ENCODE data around the gene PROM1. TPM values are rescaled to one million over a fixed set of nuclear protein-coding genes. Genes with fewer than 3 reads are reported as not detected.

PROM1 gene
- total and polyA plus RNA-seq, 2 of the 13 experiments (the other 11 are each of a cell fraction or from before 2014, with no cell fraction given) = 3.9 to 16.4 TPM

- TF ChIP-seq ZNF703 (CRISPR knock-in tag; IDR thresholded peaks at IDR 0.05; ENCODE audit: borderline replicate concordance) (0 out of 2 replicates have a peak, but pooled peaks have one; percentile 25), ZNF616 (CRISPR knock-in tag; IDR thresholded peaks at IDR 0.05; ENCODE audit: low read depth) (0 out of 2 replicates have a peak, but pooled peaks have one; percentile 23), IRF9 (CRISPR knock-in tag; IDR thresholded peaks at IDR 0.05; ENCODE audit: borderline replicate concordance) (peak; percentile 52; the same call in 1 of the 2 replicates), ARID4A (CRISPR knock-in tag; IDR thresholded peaks at IDR 0.05; ENCODE audit: borderline replicate concordance) (peak; percentile 15; the same call in 1 of the 2 replicates), ZNF430 (CRISPR knock-in tag; IDR thresholded peaks at IDR 0.05) (no peak), CREB1 (IDR thresholded peaks at IDR 0.05) (no peak), CREB1 (CRISPR knock-in tag; IDR thresholded peaks at IDR 0.05) (no peak), MXD4 (CRISPR knock-in tag; IDR thresholded peaks at IDR 0.05) (no peak), CTCF (CRISPR knock-in tag; IDR thresholded peaks at IDR 0.05) (peak; percentile 40), ZFX (CRISPR knock-in tag; IDR thresholded peaks at IDR 0.05; ENCODE audit: low read depth) (0 out of 2 replicates have a peak, but pooled peaks have one; percentile 28), STAG1 (CRISPR knock-in tag; IDR thresholded peaks at IDR 0.05) (peak; percentile 25), ZKSCAN8 (CRISPR knock-in tag; IDR thresholded peaks at IDR 0.05; ENCODE audit: borderline replicate concordance) (no peak)
- TF ChIP-seq, protein P1, sequence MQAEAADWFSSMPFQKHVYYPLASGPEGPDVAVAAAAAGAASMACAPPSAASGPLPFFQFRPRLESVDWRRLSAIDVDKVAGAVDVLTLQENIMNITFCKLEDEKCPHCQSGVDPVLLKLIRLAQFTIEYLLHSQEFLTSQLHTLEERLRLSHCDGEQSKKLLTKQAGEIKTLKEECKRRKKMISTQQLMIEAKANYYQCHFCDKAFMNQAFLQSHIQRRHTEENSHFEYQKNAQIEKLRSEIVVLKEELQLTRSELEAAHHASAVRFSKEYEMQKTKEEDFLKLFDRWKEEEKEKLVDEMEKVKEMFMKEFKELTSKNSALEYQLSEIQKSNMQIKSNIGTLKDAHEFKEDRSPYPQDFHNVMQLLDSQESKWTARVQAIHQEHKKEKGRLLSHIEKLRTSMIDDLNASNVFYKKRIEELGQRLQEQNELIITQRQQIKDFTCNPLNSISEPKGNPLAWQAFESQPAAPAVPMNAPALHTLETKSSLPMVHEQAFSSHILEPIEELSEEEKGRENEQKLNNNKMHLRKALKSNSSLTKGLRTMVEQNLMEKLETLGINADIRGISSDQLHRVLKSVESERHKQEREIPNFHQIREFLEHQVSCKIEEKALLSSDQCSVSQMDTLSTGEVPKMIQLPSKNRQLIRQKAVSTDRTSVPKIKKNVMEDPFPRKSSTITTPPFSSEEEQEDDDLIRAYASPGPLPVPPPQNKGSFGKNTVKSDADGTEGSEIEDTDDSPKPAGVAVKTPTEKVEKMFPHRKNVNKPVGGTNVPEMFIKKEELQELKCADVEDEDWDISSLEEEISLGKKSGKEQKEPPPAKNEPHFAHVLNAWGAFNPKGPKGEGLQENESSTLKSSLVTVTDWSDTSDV (CRISPR knock-in tag; IDR thresholded peaks at IDR 0.05) = no peak
- TF ChIP-seq, protein P2, sequence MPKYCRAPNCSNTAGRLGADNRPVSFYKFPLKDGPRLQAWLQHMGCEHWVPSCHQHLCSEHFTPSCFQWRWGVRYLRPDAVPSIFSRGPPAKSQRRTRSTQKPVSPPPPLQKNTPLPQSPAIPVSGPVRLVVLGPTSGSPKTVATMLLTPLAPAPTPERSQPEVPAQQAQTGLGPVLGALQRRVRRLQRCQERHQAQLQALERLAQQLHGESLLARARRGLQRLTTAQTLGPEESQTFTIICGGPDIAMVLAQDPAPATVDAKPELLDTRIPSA (CRISPR knock-in tag; IDR thresholded peaks at IDR 0.05; ENCODE audit: borderline replicate concordance) = no peak
These were observed at the start of gene PROM1 (continued) for GRCh38 chr4:16083241-16084191.

All from HepG2 (cell line).